Osteoblast (primary cell): ENCODE results near the gene PSMB5. TPM values are rescaled to one million over a fixed set of nuclear protein-coding genes. Genes with fewer than 3 reads are reported as not detected.
"Not testable (repeated sequence)": the region's sequence is repeated elsewhere in the genome, so short reads cannot be mapped to it uniquely, and the experiment has no call there.

ENCODE experiments used
- DNase-seq: peaks from one replicate; pipeline ENCODE4 v3.0.0; 2011; ENCODE audit warnings: low spot score, mixed read lengths; ENCODE audit not compliant: insufficient read length; ENCODE audit errors: missing footprints
- H2AFZ ChIP-seq: 2 replicates; pipeline ENCODE4 v1.6.0; 2011; ENCODE audit warnings: mild to moderate bottlenecking, low read length
- H3K27ac ChIP-seq: 2 replicates; pipeline ENCODE4 v1.5.1; 2011; ENCODE audit warnings: mild to moderate bottlenecking, low read depth, low read length, moderate library complexity
- H3K27me3 ChIP-seq: 2 replicates; pipeline ENCODE4 v1.6.0; 2012; ENCODE audit warnings: mild to moderate bottlenecking, control low read depth, inconsistent platforms, low read length, moderate library complexity; ENCODE audit not compliant: insufficient read depth
- H3K36me3 ChIP-seq: 2 replicates; pipeline ENCODE4 v1.5.1; 2011; ENCODE audit warnings: mild to moderate bottlenecking, low read length, control low read depth, moderate library complexity; ENCODE audit not compliant: insufficient read depth
- H3K4me1 ChIP-seq: 2 replicates; pipeline ENCODE4 v1.5.1; 2011; ENCODE audit warnings: mild to moderate bottlenecking, low read length, control low read depth, moderate library complexity; ENCODE audit not compliant: insufficient read depth
- H3K4me2 ChIP-seq: 2 replicates; pipeline ENCODE4 v1.6.0; 2011; ENCODE audit warnings: mild to moderate bottlenecking, low read length; ENCODE audit not compliant: insufficient read depth
- H3K4me3 ChIP-seq: fragments of 200-600 bp; sonication (generic); 3 replicates; pipeline ENCODE4 v1.5.1; 2012; ENCODE audit warnings: mild to moderate bottlenecking, low read length, inconsistent platforms; ENCODE audit not compliant: insufficient read depth
- H3K79me2 ChIP-seq: 2 replicates; pipeline ENCODE4 v1.6.0; 2012; ENCODE audit warnings: mild to moderate bottlenecking, low read length, control low read depth, inconsistent platforms; ENCODE audit not compliant: insufficient read depth
- H3K9me3 ChIP-seq: 2 replicates; pipeline ENCODE4 v1.5.1; 2011; ENCODE audit warnings: low read depth, low read length, control low read depth
- H4K20me1 ChIP-seq: 2 replicates; pipeline ENCODE4 v1.6.0; 2012; ENCODE audit warnings: mild to moderate bottlenecking, low read length, control low read depth; ENCODE audit not compliant: insufficient read depth
- total RNA-seq: library from RNA; depleted of rRNA; stranded (reverse); fragments of >200 nt; gene quantifications from 2 replicates; pipeline ENCODE4 v1.2.3, GENCODE V29; 2012
- TF ChIP-seq, protein P1 (sequence below): IDR thresholded peaks from 2 replicates; pipeline ENCODE4 v1.5.1; 2011; ENCODE audit warnings: mild to moderate bottlenecking, low read depth, low read length, moderate library complexity; ENCODE audit errors: extremely low read depth

Gene PSMB5
- total RNA-seq, 1 donor, result 162 TPM

DNA sequence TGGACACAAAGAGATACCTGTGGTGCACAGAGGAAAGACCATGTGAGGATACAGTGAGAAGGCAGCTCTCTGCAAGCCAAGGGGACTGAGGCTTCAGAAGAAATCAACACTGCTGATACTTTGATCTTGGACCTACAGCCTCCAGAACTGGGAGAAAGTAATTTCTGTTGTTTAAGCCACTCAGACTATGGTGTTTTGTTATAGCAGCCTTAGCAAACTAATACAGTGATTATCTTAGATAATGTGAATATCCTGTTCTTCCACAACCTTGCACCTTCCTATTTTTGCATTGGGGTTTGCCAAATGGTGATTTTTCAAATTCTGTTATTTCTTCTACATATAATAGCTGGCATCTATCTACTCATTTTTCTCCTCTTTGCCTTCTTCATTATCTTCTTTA, 16.6 kb downstream of the PSMB5 start:
- H3K4me2 ChIP-seq, result no peak overlapping the region
- H4K20me1 ChIP-seq, result no peaks in the 10 kb centered on the region
- no peak overlapping the region for H3K4me3 ChIP-seq
- no peaks in the 10 kb centered on the region for H3K4me1 ChIP-seq
- no peaks in the 10 kb centered on the region for H3K9me3 ChIP-seq
- no peaks in the 10 kb centered on the region for H3K79me2 ChIP-seq
- no peak overlapping the region for H3K27ac ChIP-seq
- H3K36me3 ChIP-seq, result no peaks in the 10 kb centered on the region
- no peaks in the 10 kb centered on the region for H3K27me3 ChIP-seq
- no peak for DNase-seq
- TF ChIP-seq, protein P1, sequence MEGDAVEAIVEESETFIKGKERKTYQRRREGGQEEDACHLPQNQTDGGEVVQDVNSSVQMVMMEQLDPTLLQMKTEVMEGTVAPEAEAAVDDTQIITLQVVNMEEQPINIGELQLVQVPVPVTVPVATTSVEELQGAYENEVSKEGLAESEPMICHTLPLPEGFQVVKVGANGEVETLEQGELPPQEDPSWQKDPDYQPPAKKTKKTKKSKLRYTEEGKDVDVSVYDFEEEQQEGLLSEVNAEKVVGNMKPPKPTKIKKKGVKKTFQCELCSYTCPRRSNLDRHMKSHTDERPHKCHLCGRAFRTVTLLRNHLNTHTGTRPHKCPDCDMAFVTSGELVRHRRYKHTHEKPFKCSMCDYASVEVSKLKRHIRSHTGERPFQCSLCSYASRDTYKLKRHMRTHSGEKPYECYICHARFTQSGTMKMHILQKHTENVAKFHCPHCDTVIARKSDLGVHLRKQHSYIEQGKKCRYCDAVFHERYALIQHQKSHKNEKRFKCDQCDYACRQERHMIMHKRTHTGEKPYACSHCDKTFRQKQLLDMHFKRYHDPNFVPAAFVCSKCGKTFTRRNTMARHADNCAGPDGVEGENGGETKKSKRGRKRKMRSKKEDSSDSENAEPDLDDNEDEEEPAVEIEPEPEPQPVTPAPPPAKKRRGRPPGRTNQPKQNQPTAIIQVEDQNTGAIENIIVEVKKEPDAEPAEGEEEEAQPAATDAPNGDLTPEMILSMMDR, result no peak
- no peak overlapping the region for H2AFZ ChIP-seq

DNA sequence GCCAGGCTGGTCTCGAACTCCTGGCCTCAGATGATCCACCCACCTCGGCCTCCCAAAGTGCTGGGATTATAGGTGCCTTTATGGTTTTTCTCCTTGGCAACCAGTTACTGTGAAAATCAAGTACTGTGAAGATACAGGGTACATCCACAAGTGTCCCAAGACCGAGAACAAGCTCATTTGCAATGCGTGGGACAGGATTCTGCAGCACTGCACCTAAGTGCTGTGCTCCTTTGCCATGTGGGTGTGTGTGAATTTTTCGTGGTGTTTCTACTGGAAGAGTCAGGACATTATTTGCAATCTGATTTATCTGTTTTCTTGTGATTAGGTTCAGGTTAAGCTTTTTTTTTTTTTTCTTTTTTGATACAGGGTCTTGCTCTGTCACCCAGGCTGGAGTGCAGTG, 17.6 kb downstream of the PSMB5 start:
- H3K79me2 ChIP-seq, result no peaks in the 10 kb centered on the region
- DNase-seq, result no peak
- no peak overlapping the region for H3K27ac ChIP-seq
- H3K4me2 ChIP-seq, result no peak overlapping the region
- no peaks in the 10 kb centered on the region for H3K9me3 ChIP-seq
- H3K36me3 ChIP-seq, result no peaks in the 10 kb centered on the region
- TF ChIP-seq, protein P1, result no peak
- H3K4me3 ChIP-seq, result no peak overlapping the region
- no peak overlapping the region for H2AFZ ChIP-seq
- H3K27me3 ChIP-seq, result no peaks in the 10 kb centered on the region
- H4K20me1 ChIP-seq, result no peaks in the 10 kb centered on the region
- H3K4me1 ChIP-seq, result no peaks in the 10 kb centered on the region

DNA sequence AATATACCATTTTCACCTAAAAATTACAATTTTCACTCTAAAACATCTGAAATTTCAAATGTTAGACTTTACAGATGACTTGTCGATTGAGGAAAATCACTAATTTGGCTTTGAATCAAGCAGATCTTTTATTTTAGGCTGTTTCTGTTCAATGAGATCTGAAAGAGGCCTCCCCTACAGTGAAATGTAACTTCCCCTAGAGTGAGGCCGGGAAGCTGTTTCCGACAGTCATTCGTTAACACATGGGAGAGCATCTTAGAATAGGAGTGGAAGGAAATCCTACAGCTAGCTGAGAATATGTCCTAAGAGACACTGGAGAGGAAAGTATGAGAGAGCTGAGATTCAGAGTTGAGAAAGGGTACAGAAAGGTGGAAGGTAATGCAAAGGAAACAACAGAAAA, 19.1 kb downstream of the PSMB5 start:
- H3K9me3 ChIP-seq, result no peaks in the 10 kb centered on the region
- H3K4me1 ChIP-seq, result no peaks in the 10 kb centered on the region
- H3K4me3 ChIP-seq, result no peak overlapping the region
- no peak overlapping the region for H2AFZ ChIP-seq
- H4K20me1 ChIP-seq, result no peaks in the 10 kb centered on the region
- DNase-seq, result peak; percentile 57
- H3K27ac ChIP-seq, result no peak overlapping the region
- TF ChIP-seq, protein P1, result no peak
- no peaks in the 10 kb centered on the region for H3K79me2 ChIP-seq
- H3K27me3 ChIP-seq, result no peaks in the 10 kb centered on the region
- H3K36me3 ChIP-seq, result no peaks in the 10 kb centered on the region
- H3K4me2 ChIP-seq, result no peak overlapping the region

DNA sequence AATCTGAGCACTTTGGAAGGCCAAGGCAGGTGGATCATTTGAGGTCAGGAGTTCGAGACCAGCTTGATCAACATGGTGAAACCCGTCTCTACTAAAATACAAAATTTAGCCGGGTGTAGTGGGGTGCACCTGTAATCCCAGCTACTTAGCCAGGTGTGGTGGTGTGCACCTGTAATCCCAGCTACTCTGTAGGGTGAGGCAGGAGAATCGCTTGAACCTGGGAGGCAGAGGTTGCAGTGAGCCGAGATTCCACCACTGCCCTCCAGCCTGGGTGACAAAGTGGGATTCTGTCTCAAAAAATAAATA, 21.0 kb downstream of the PSMB5 start:
- DNase-seq, H3K4me2 ChIP-seq, H2AFZ ChIP-seq, H3K36me3 ChIP-seq, H3K4me1 ChIP-seq, H3K9me3 ChIP-seq, H4K20me1 ChIP-seq, H3K79me2 ChIP-seq, H3K4me3 ChIP-seq, H3K27ac ChIP-seq, H3K27me3 ChIP-seq: not testable (repeated sequence)
